HEK293T (cell line): ENCODE results near the gene MOCS2.

Experiments
- CTCF ChIA-PET: fragments of 350-600 bp; formaldehyde crosslinking; extraction: SDS; loops from one replicate; lab custom pipeline; 2021; ENCODE audit warnings: antibody characterized with exemption, inconsistent platforms; lab: Yijun Ruan, JAX
- POLR2A ChIA-PET: fragments of 350-600 bp; formaldehyde crosslinking; extraction: SDS; loops from one replicate; lab custom pipeline; 2020; ENCODE audit warnings: antibody characterized with exemption, inconsistent platforms; lab: Yijun Ruan, JAX
- DNase-seq: peaks from one replicate; pipeline ENCODE4 v3.0.0; 2012; ENCODE audit warnings: mixed read lengths; ENCODE audit errors: extremely low spot score
- ARNT ChIP-seq: fragments of 450-650 bp; IDR thresholded peaks from 2 replicates; pipeline ENCODE4 v1.6.1; 2017; ENCODE audit warnings: mild to moderate bottlenecking
- BHLHE40 ChIP-seq: fragments of 450-650 bp; IDR thresholded peaks from 2 replicates; pipeline ENCODE4 v1.6.1; 2016; ENCODE audit warnings: mild to moderate bottlenecking, moderate library complexity, borderline replicate concordance
- CTBP1 ChIP-seq: fragments of 450-650 bp; IDR thresholded peaks from 2 replicates; pipeline ENCODE4 v1.6.1; 2016; ENCODE audit warnings: borderline replicate concordance
- ELF4 ChIP-seq: fragments of 450-650 bp; IDR thresholded peaks from 2 replicates; pipeline ENCODE4 v1.6.1; 2017; ENCODE audit warnings: antibody characterized with exemption
- FOXA1 ChIP-seq: fragments of 450-650 bp; IDR thresholded peaks from 2 replicates; pipeline ENCODE4 v1.6.1; 2016; ENCODE audit warnings: mild to moderate bottlenecking
- FOXK2 ChIP-seq: fragments of 450-650 bp; IDR thresholded peaks from 2 replicates; pipeline ENCODE4 v1.6.1; 2016; ENCODE audit warnings: mild to moderate bottlenecking
- FOXM1 ChIP-seq: fragments of 450-650 bp; IDR thresholded peaks from 2 replicates; pipeline ENCODE4 v1.6.1; 2017; ENCODE audit warnings: mild to moderate bottlenecking, borderline replicate concordance
- HDGF ChIP-seq: fragments of 450-650 bp; IDR thresholded peaks from 2 replicates; pipeline ENCODE4 v1.6.1; 2017; ENCODE audit warnings: antibody characterized with exemption, borderline replicate concordance
- L3MBTL2 ChIP-seq: fragments of 450-650 bp; conservative IDR thresholded peaks from 2 replicates; pipeline ENCODE4 v1.6.1; 2016; ENCODE audit warnings: mild to moderate bottlenecking
- LEF1 ChIP-seq: fragments of 450-650 bp; IDR thresholded peaks from 2 replicates; pipeline ENCODE4 v1.6.1; 2017; ENCODE audit warnings: mild to moderate bottlenecking, borderline replicate concordance
- NFRKB ChIP-seq: fragments of 450-650 bp; IDR thresholded peaks from 2 replicates; pipeline ENCODE4 v1.6.1; 2016; ENCODE audit warnings: mild to moderate bottlenecking, moderate library complexity
- SP1 ChIP-seq: fragments of 450-650 bp; IDR thresholded peaks from 2 replicates; pipeline ENCODE4 v1.6.1; 2017
- SUZ12 ChIP-seq: fragments of 450-650 bp; IDR thresholded peaks from 2 replicates; pipeline ENCODE4 v1.6.1; 2016; ENCODE audit warnings: mild to moderate bottlenecking
- TARDBP ChIP-seq: fragments of 450-650 bp; IDR thresholded peaks from 2 replicates; pipeline ENCODE4 v1.6.1; 2016
- ZNF384 ChIP-seq: fragments of 450-650 bp; IDR thresholded peaks from 2 replicates; pipeline ENCODE4 v1.6.1; 2016
- TF ChIP-seq, protein P1 (sequence below): fragments of 450-650 bp; IDR thresholded peaks from 2 replicates; pipeline ENCODE4 v1.6.1; 2016

The MOCS2 gene

DNA sequence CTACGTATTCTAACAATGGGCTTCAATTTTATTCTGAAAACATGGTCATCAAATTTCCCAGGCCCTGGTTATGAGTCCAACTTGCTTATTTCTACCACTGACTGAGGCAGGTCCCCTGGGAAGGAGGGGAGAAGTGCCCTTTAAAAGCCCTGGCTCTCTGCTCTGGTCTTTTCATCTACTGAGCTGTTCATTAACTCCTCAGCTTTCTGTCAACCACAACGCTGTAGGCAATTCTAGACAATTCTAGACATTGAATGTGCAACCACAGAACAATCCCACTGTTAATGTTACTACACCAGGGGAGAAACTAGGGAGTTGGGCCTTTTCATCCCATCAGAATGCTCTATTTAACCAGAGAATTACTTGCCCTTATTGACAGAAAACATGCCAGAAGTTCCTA is 10.0 kb downstream of the MOCS2 start:
- DNase-seq: no peak
- ChIA-PET POLR2A (no interaction called here), CTCF (interaction anchor here (1.0 kb wide), 1 partner anchor 151 kb away, joined by 4 read pairs; no protein-coding TSS in a partner anchor)
- TF ChIP-seq HDGF (no peak), CTBP1 (no peak), ELF4 (no peak), SUZ12 (no peak)

DNA sequence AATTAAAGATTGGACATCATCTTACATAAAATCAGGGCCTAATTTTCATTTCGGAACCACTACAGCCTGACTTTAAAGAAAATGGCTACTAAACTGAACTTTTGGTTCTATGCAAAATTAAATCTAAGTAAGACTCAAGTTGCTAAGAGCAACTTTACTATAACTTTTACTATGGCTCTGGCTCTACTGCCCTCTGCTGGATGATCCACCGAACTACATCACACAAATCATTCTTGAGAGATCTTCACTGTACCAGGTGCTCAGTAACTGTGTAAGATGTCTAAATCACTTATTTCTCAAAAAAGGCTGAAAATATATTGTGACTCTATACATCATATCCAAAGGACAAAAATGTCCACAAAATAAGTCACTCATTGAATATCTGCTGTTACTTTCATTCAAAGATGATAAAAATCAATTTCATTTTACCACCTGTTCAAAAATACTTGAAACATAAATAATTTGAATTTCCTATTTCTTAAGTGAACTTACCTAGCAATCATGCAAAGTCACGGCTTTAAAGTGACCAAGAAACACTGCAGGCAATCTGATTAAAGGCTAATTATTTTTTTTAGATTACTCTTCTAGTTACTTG is 13.5 kb downstream of the MOCS2 start:
- POLR2A ChIA-PET: interaction anchor here (1.0 kb wide), 1 partner anchor 14 kb away, joined by 4 read pairs; the partner anchor contains the start of gene MOCS2
- DNase-seq: peak; percentile 50
- TF ChIP-seq ZNF384 (no peak), LEF1 (no peak), SP1 (no peak), SUZ12 (no peak), FOXM1 (no peak), FOXK2 (no peak), ELF4 (no peak), HDGF (no peak), TARDBP (no peak), NFRKB (no peak), FOXA1 (no peak), ARNT (no peak)

DNA sequence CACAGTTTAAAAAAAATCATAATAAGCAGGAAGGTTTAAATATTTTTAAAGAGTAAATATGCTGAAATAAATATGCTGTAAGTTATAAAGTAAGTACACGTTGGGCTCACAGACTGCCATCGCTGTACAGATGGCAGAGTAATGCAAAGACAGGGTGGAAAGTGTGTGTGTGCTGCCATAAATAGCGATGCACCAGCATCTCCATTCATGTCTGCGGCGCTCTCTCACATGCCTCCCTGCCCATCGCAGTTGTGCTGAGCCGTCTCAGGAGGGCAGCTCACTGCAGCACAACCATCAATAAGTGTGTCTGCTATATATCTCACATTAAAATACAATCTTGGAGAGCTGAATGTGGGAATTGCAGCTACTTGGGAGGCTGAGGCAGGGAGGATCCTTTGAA is 14.3 kb downstream of the MOCS2 start:
- ChIA-PET POLR2A (no interaction called here), CTCF (interaction anchor here (0.6 to 0.7 kb wide), 4 partner anchors 11 to 855 kb away, joined by 3 read pairs; no protein-coding TSS in a partner anchor)

More for the DNA sequence above, 13.5 kb downstream of the MOCS2 start:
- CTCF ChIA-PET: interaction anchor here (0.7 to 2.6 kb wide), 2 partner anchors 14 to 147 kb away, joined by 3 to 22 read pairs; partner anchors contain the start of gene MOCS2

DNA sequence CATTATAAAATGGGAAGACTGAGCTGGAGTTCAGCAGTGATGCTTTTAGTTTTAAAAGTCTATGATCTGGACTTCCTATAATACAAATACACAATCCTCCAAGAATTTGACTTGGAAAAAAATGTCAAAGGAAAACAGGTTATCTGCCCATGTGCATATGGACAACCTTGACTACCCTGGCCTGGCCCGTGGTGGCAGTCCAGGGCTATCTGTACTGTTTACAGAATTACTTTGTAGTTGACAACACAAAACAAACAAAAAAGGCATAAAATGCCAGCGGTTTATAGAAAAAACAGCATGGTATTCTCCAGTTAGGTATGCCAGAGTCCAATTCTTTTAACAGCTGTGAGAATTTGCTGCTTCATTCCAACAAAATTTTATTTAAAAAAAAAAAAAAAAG is 17.3 kb downstream of the MOCS2 start:
- TF ChIP-seq ARNT: no peak
- TF ChIP-seq BHLHE40: no peak
- no peak for TF ChIP-seq TARDBP
- TF ChIP-seq CTBP1: no peak
- TF ChIP-seq ELF4: no peak
- no peak for TF ChIP-seq FOXK2
- no peak for TF ChIP-seq FOXM1
- TF ChIP-seq, protein P1, sequence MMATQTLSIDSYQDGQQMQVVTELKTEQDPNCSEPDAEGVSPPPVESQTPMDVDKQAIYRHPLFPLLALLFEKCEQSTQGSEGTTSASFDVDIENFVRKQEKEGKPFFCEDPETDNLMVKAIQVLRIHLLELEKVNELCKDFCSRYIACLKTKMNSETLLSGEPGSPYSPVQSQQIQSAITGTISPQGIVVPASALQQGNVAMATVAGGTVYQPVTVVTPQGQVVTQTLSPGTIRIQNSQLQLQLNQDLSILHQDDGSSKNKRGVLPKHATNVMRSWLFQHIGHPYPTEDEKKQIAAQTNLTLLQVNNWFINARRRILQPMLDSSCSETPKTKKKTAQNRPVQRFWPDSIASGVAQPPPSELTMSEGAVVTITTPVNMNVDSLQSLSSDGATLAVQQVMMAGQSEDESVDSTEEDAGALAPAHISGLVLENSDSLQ: no peak
- TF ChIP-seq L3MBTL2: no peak
- no peak for TF ChIP-seq ZNF384
- TF ChIP-seq NFRKB: no peak
- ChIA-PET POLR2A (interaction anchor here (1.6 kb wide), 1 partner anchor 17 kb away, joined by 5 read pairs; the partner anchor contains the start of gene MOCS2), CTCF (no interaction called here)
- DNase-seq: no peak

More for the DNA sequence above, 14.3 kb downstream of the MOCS2 start:
- TF ChIP-seq L3MBTL2: no peak
- no peak for TF ChIP-seq SP1
- no peak for TF ChIP-seq ZNF384
- TF ChIP-seq CTBP1: no peak
- TF ChIP-seq TARDBP: no peak
- no peak for DNase-seq

DNA sequence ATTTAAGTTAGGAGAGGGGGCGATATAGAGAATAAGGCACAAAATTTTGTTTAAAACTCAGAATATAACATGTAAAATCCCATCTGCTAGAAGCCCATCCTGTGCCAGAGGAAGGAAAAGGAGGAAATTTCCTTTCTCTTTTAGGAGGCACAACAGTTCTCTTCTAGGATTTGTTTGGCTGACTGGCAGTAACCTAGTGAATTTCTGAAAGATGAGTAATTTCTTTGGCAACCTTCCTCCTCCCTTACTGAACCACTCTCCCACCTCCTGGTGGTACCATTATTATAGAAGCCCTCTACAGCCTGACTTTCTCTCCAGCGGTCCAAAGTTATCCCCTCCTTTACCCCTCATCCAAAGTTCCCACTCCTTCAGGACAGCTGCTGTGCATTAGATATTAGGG is 18.3 kb downstream of the MOCS2 start:
- POLR2A ChIA-PET: no interaction called here
- TF ChIP-seq SUZ12 (no peak), CTBP1 (no peak), BHLHE40 (no peak), ARNT (no peak), ZNF384 (no peak), FOXK2 (no peak), L3MBTL2 (no peak), SP1 (no peak), ELF4 (no peak), FOXA1 (no peak), HDGF (no peak), LEF1 (no peak), FOXM1 (no peak), NFRKB (no peak), TARDBP (no peak)
- TF ChIP-seq, protein P1: no peak
- DNase-seq: no peak
- CTCF ChIA-PET: no interaction called here

DNA sequence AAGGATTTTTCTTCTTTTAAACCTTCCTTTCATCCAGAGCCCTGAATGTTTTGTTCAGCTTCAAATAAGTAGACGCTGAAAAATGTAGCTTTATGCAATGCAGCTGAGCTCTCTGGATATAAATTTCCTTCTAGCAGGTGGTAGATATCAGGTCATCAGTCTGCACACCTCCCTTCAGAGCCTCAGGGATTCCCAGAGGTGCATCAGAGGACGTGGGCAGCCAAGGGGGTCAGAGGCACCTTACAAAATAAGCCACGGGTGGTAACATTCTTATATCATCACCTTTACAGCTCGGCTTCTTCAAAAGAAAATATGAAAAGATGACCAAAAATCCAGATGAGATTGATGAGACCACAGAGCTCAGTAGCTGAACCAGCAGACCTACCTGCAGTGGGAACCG is 19.3 kb downstream of the MOCS2 start:
- TF ChIP-seq FOXK2: no peak
- TF ChIP-seq ZNF384: no peak
- no peak for TF ChIP-seq SUZ12
- TF ChIP-seq HDGF: no peak
- no peak for TF ChIP-seq FOXM1
- TF ChIP-seq LEF1: no peak
- no peak for TF ChIP-seq FOXA1
- no peak for TF ChIP-seq TARDBP
- TF ChIP-seq BHLHE40: no peak
- no peak for TF ChIP-seq CTBP1
- no peak for TF ChIP-seq NFRKB
- TF ChIP-seq, protein P1: no peak
- no peak for TF ChIP-seq ARNT
- CTCF ChIA-PET: interaction anchor here (1.1 kb wide), 1 partner anchor 142 kb away, joined by 5 read pairs; no protein-coding TSS in a partner anchor
- DNase-seq: no peak
- POLR2A ChIA-PET: no interaction called here
